ENCODE results near the gene DAP. TPM values are rescaled to one million over a fixed set of nuclear protein-coding genes. Genes with fewer than 3 reads are reported as not detected.

DAP gene
- total and polyA plus RNA-seq, 2 of the 13 experiments (the other 11 are each of a cell fraction or from before 2014, with no cell fraction given) = 22.0 to 57.5 TPM

GRCh38 chr5:10703676-10704075 is 57.4 kb downstream of the DAP start (continued):
- TF ChIP-seq ZNF335 (CRISPR knock-in tag; IDR thresholded peaks at IDR 0.05) (no peak), ZNF446 (CRISPR knock-in tag; IDR thresholded peaks at IDR 0.05) (no peak)
- TF ChIP-seq, protein P1, sequence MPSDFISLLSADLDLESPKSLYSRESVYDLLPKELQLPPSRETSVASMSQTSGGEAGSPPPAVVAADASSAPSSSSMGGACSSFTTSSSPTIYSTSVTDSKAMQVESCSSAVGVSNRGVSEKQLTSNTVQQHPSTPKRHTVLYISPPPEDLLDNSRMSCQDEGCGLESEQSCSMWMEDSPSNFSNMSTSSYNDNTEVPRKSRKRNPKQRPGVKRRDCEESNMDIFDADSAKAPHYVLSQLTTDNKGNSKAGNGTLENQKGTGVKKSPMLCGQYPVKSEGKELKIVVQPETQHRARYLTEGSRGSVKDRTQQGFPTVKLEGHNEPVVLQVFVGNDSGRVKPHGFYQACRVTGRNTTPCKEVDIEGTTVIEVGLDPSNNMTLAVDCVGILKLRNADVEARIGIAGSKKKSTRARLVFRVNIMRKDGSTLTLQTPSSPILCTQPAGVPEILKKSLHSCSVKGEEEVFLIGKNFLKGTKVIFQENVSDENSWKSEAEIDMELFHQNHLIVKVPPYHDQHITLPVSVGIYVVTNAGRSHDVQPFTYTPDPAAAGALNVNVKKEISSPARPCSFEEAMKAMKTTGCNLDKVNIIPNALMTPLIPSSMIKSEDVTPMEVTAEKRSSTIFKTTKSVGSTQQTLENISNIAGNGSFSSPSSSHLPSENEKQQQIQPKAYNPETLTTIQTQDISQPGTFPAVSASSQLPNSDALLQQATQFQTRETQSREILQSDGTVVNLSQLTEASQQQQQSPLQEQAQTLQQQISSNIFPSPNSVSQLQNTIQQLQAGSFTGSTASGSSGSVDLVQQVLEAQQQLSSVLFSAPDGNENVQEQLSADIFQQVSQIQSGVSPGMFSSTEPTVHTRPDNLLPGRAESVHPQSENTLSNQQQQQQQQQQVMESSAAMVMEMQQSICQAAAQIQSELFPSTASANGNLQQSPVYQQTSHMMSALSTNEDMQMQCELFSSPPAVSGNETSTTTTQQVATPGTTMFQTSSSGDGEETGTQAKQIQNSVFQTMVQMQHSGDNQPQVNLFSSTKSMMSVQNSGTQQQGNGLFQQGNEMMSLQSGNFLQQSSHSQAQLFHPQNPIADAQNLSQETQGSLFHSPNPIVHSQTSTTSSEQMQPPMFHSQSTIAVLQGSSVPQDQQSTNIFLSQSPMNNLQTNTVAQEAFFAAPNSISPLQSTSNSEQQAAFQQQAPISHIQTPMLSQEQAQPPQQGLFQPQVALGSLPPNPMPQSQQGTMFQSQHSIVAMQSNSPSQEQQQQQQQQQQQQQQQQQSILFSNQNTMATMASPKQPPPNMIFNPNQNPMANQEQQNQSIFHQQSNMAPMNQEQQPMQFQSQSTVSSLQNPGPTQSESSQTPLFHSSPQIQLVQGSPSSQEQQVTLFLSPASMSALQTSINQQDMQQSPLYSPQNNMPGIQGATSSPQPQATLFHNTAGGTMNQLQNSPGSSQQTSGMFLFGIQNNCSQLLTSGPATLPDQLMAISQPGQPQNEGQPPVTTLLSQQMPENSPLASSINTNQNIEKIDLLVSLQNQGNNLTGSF (CRISPR knock-in tag; IDR thresholded peaks at IDR 0.05) = no peak

- Histone ChIP-seq H3K9ac (ENCODE audit: insufficient read depth, low read depth, low read length) (no peak overlapping the region), H4K20me1 (ENCODE audit: insufficient read depth, low read length) (peaks cover 26% of the 10 kb centered on the region), H3K36me3 (replicated peaks in 1 of 2; ENCODE audit: control insufficient read depth in 1 of 2, insufficient read depth in 2 of 2, low read length in 2 of 2) (peaks cover 20 to 43% of the 10 kb centered on the region in 2 experiments), H3K79me2 (ENCODE audit: insufficient read depth, low read length) (peaks cover 3% of the 10 kb centered on the region), H3K9me3 (ENCODE audit: low read length) (no peaks in the 10 kb centered on the region), H3K4me2 (ENCODE audit: low read depth, low read length) (no peak overlapping the region), H3K27me3 (ENCODE audit: control insufficient read depth in 1 of 2, insufficient read depth in 2 of 2, low read length in 2 of 2) (no peaks in the 10 kb centered on the region), H3K4me1 (ENCODE audit: insufficient read depth, low read length) (no peaks in the 10 kb centered on the region), H3K27ac (ENCODE audit: extremely low read length, insufficient read depth, low read length) (no peak overlapping the region), H3K4me3 (replicated peaks in 1 of 3; ENCODE audit: insufficient read depth in 1 of 3, low read depth in 2 of 3, low read length in 3 of 3) (no peak overlapping the region), H2AFZ (ENCODE audit: low read length) (no peak overlapping the region)
- ChIA-PET POLR2A (no interaction called here), CTCF (ENCODE audit: low intra/inter-chr PET ratio, low total read pairs) (no interaction called here)
- in situ Hi-C loops (cut with HindIII; ENCODE audit: extremely low pct_ligation_motif_present, low pct_unique_long_range_greater_than_20kb) (no loop called here), intact Hi-C loops (cut with micrococcal nuclease; ENCODE audit: unreplicated experiment) (no loop called here)
- no peak for ATAC-seq
- no peak for FAIRE-seq
- no peak for DNase-seq (ENCODE audit: low spot score)
- 98% methylated on average over 7 of the region's 7 CpGs for WGBS (ENCODE audit: low lambda C conversion rate)
- BruUV-seq (replicated peaks) = no TSS peak
- TF ChIP-seq ZNF792 (CRISPR knock-in tag; IDR thresholded peaks at IDR 0.05) (no peak), ZNF292 (CRISPR knock-in tag; IDR thresholded peaks at IDR 0.05; ENCODE audit: borderline replicate concordance, low read depth) (no peak), UBTF (CRISPR knock-in tag; IDR thresholded peaks at IDR 0.05) (no peak), ZNF274 (CRISPR knock-in tag; IDR thresholded peaks at IDR 0.05) (no peak), ZBTB14 (CRISPR knock-in tag; IDR thresholded peaks at IDR 0.05) (no peak), CCDC6 (CRISPR knock-in tag; IDR thresholded peaks at IDR 0.05) (no peak), ZMYM3 (CRISPR knock-in tag; IDR thresholded peaks at IDR 0.05) (no peak), NFIB (CRISPR knock-in tag; IDR thresholded peaks at IDR 0.05; ENCODE audit: borderline replicate concordance) (no peak)
- TF ChIP-seq, protein P2, sequence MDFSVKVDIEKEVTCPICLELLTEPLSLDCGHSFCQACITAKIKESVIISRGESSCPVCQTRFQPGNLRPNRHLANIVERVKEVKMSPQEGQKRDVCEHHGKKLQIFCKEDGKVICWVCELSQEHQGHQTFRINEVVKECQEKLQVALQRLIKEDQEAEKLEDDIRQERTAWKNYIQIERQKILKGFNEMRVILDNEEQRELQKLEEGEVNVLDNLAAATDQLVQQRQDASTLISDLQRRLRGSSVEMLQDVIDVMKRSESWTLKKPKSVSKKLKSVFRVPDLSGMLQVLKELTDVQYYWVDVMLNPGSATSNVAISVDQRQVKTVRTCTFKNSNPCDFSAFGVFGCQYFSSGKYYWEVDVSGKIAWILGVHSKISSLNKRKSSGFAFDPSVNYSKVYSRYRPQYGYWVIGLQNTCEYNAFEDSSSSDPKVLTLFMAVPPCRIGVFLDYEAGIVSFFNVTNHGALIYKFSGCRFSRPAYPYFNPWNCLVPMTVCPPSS (IDR thresholded peaks at IDR 0.05) = no peak
Measured at GRCh38 chr5:10702911-10703491, 58.0 kb downstream of the DAP start.

Measured in HepG2 (cell line).